K562 (cell line): ENCODE measurements around the gene ADGRL3. TPM values are rescaled to one million over a fixed set of nuclear protein-coding genes. Genes with fewer than 3 reads are reported as not detected.

Source experiments
- ATAC-seq: fragments of 200-7000 bp; cut with Tn5 transposase; 3 replicates; pipeline ENCODE4 v1.9.1; 2020; ENCODE audit warnings: moderate library complexity
- BruUV-seq: library from RNA; stranded (reverse); fragments of 400-500 nt; replicated peaks from 2 replicates; lab custom pipeline; 2021; lab: Mats Ljungman, UMichigan
- CTCF ChIA-PET: fragments of 300-600 bp; formaldehyde crosslinking; extraction: SDS; loops from one replicate; lab custom pipeline; 2021; ENCODE audit warnings: low intra/inter-chr PET ratio; lab: Yijun Ruan, JAX
- POLR2A ChIA-PET: fragments of 300-600, 350-650 bp; sonication (Branson Sonifier 250); formaldehyde crosslinking; extraction: SDS; loops from one replicate; lab custom pipeline; 2021; ENCODE audit warnings: antibody characterized with exemption, inconsistent platforms; lab: Yijun Ruan, JAX
- DNase-seq, 4 experiments: peaks; one replicate each; pipeline versions ENCODE4 v3.0.0 to v3.0.0-alpha.2; 2011 to 2018; ENCODE audit warnings: low spot score in 3 of 4, mixed read lengths in 3 of 4; ENCODE audit errors: extremely low read depth in 1 of 4
- FAIRE-seq: peaks from 2 replicates; lab custom pipeline; 2011; peaks lifted over from hg19 to GRCh38; lab: Jason Lieb, UNC
- H2AFZ ChIP-seq: 2 replicates; pipeline ENCODE4 v1.6.0; 2011; ENCODE audit warnings: low read depth, low read length, control low read depth, inconsistent platforms
- H3K27ac ChIP-seq: fragments of 200-600 bp; 3 replicates; pipeline ENCODE4 v1.8.0; 2011; ENCODE audit warnings: low read depth, mild to moderate bottlenecking, control low read depth, inconsistent platforms, low read length, moderate library complexity, mixed read lengths; ENCODE audit errors: extremely low read depth
- H3K27me3 ChIP-seq, 2 experiments: fragments of 300-600 bp in 1 of 2; 2 replicates in 1 of 2; 3 replicates in 1 of 2; pipeline versions ENCODE4 v1.6.0 to v1.8.0; 2011; ENCODE audit warnings: inconsistent platforms in 2 of 2, low read length in 2 of 2, mild to moderate bottlenecking in 1 of 2, mixed read lengths in 1 of 2, moderate library complexity in 1 of 2; ENCODE audit not compliant: control insufficient read depth in 2 of 2, insufficient read depth in 2 of 2
- H3K36me3 ChIP-seq: fragments of 300-600 bp; 3 replicates; pipeline ENCODE4 v1.8.0; 2011; ENCODE audit warnings: mild to moderate bottlenecking, low read length, inconsistent platforms; ENCODE audit not compliant: control insufficient read depth, insufficient read depth
- H3K4me1 ChIP-seq, 2 experiments: fragments of 200-600 bp in 1 of 2; replicated peaks in 1 of 2; 2 replicates in 1 of 2; 3 replicates in 1 of 2; pipeline versions ENCODE4 v1.5.1 to v1.8.0; 2011; ENCODE audit warnings: inconsistent platforms in 2 of 2, low read length in 2 of 2, mild to moderate bottlenecking in 1 of 2, mixed read lengths in 1 of 2, moderate library complexity in 1 of 2; ENCODE audit not compliant: control insufficient read depth in 2 of 2, insufficient read depth in 2 of 2
- H3K4me2 ChIP-seq: 2 replicates; pipeline ENCODE4 v1.6.1; 2011; ENCODE audit warnings: low read length, control low read depth, inconsistent platforms, mixed read lengths; ENCODE audit not compliant: insufficient read depth
- H3K4me3 ChIP-seq: fragments of 200-600 bp; sonication (generic), shearing (Covaris generic); 2 replicates; pipeline ENCODE4 v1.5.1; 2016; ENCODE audit warnings: control low read depth, inconsistent platforms
- H3K79me2 ChIP-seq: fragments of 200-600 bp; 3 replicates; pipeline ENCODE4 v1.8.0; 2011; ENCODE audit warnings: low read length, inconsistent platforms; ENCODE audit not compliant: control insufficient read depth, insufficient read depth
- H3K9ac ChIP-seq, 2 experiments: 2 replicates each; pipeline versions ENCODE4 v1.6.0 to v1.6.1; 2011; ENCODE audit warnings: low read depth in 2 of 2, low read length in 2 of 2, control low read depth in 1 of 2, inconsistent platforms in 1 of 2, mild to moderate bottlenecking in 1 of 2, mixed read lengths in 1 of 2; ENCODE audit not compliant: insufficient read depth in 1 of 2
- H3K9me1 ChIP-seq: one replicate; pipeline ENCODE4 v1.6.0; 2011; ENCODE audit warnings: inconsistent platforms, mild to moderate bottlenecking, low read length, moderate library complexity; ENCODE audit not compliant: control insufficient read depth, insufficient read depth
- H3K9me3 ChIP-seq: replicated peaks from 2 replicates; pipeline ENCODE4 v1.5.1; 2011; ENCODE audit warnings: low read depth, low read length, inconsistent platforms; ENCODE audit not compliant: control insufficient read depth, insufficient read depth
- H4K20me1 ChIP-seq: replicated peaks from 2 replicates; pipeline ENCODE4 v1.6.1; 2011; ENCODE audit warnings: low read length, inconsistent platforms, mixed read lengths; ENCODE audit not compliant: control insufficient read depth, insufficient read depth
- FOSL1 ChIP-seq: fragments of 200-800 bp; sonication (Bioruptor generic); conservative IDR thresholded peaks from 2 replicates; pipeline ENCODE4 v1.6.1; 2016; ENCODE audit warnings: missing genetic modification characterization, missing compliant biosample characterization
- HBP1 ChIP-seq: fragments of 450-650 bp; formaldehyde crosslinking; IDR thresholded peaks from 2 replicates; pipeline ENCODE4 v1.4.0; 2022; ENCODE audit warnings: missing genetic modification characterization
- HNRNPUL1 ChIP-seq: fragments of 200-400 bp; formaldehyde crosslinking; IDR thresholded peaks from 2 replicates; pipeline ENCODE4 v1.6.1; 2017; ENCODE audit warnings: low read length
- L3MBTL2 ChIP-seq: fragments of 450-650 bp; IDR thresholded peaks from 2 replicates; pipeline ENCODE4 v1.6.1; 2016; ENCODE audit warnings: mild to moderate bottlenecking, moderate library complexity
- NR0B1 ChIP-seq: fragments of 450-650 bp; IDR thresholded peaks from one replicate; pipeline ENCODE4 v1.6.1; 2018; ENCODE audit warnings: mild to moderate bottlenecking, moderate library complexity; ENCODE audit not compliant: partially characterized antibody
- PKNOX1 ChIP-seq: fragments of 450-650 bp; IDR thresholded peaks from 2 replicates; pipeline ENCODE4 v1.6.1; 2016
- STAT5A ChIP-seq: IDR thresholded peaks from 2 replicates; pipeline ENCODE4 v1.6.1; 2012; ENCODE audit warnings: low read length, inconsistent platforms, borderline replicate concordance
- TBP ChIP-seq: optimal IDR thresholded peaks from 2 replicates; pipeline ENCODE3; 2011; ENCODE audit warnings: low read depth, low read length, improper control_type of control experiment
- TCFL5 ChIP-seq: fragments of 250-450 bp; sonication (Bioruptor Pico); conservative IDR thresholded peaks from 2 replicates; pipeline ENCODE4 v1.6.1; 2021; ENCODE audit warnings: mild to moderate bottlenecking, moderate library complexity, matching md5 sums
- THAP7 ChIP-seq: fragments of 250-450 bp; sonication (Bioruptor Pico); IDR thresholded peaks from 2 replicates; pipeline ENCODE4 v1.5.0; 2021
- ZBTB34 ChIP-seq: fragments of 250-450 bp; sonication (Bioruptor Pico); IDR thresholded peaks from 2 replicates; pipeline ENCODE4 v1.8.0; 2021; ENCODE audit warnings: mild to moderate bottlenecking, moderate library complexity
- ZC3H8 ChIP-seq: fragments of 450-650 bp; IDR thresholded peaks from 2 replicates; pipeline ENCODE4 v1.6.1; 2017
- ZFP30 ChIP-seq: fragments of 250-450 bp; sonication (Bioruptor Pico); IDR thresholded peaks from 2 replicates; pipeline ENCODE4 v1.8.0; 2022; ENCODE audit warnings: moderate library complexity, mild to moderate bottlenecking, inconsistent platforms, borderline replicate concordance
- ZNF436 ChIP-seq: fragments of 250-450, 450-650 bp; sonication (Bioruptor Pico); formaldehyde crosslinking; IDR thresholded peaks from 2 replicates; pipeline ENCODE4 v1.7.0; 2020; ENCODE audit warnings: mild to moderate bottlenecking
- ZNF551 ChIP-seq: fragments of 250-450 bp; sonication (Bioruptor Pico); IDR thresholded peaks from 2 replicates; pipeline ENCODE4 v1.5.0; 2021; ENCODE audit warnings: mild to moderate bottlenecking, moderate library complexity
- ZNF740 ChIP-seq, 3 experiments: fragments of 200-800 bp in 1 of 3; sonication (Bioruptor generic) in 1 of 3; sonication (generic) in 1 of 3; formaldehyde crosslinking in 1 of 3; IDR thresholded peaks; 2 replicates each; pipeline versions ENCODE4 v1.6.1 to v1.8.0; 2016 to 2022; ENCODE audit warnings: mild to moderate bottlenecking in 2 of 3, missing compliant biosample characterization in 2 of 3, missing genetic modification characterization in 2 of 3, missing genetic modification reagents in 1 of 3
- WGBS: fragments of 100-300 bp; shearing (Covaris generic); methylation state at CpG from one replicate; pipeline ENCODE4 v1.1.6; 2016; ENCODE audit warnings: low coverage, mixed read lengths; ENCODE audit not compliant: insufficient coverage; ENCODE audit errors: missing lambda C conversion rate; 5-methylcytosine and 5-hydroxymethylcytosine counted together
- in situ Hi-C: fragments of 300-500 bp; cut with MboI; formaldehyde crosslinking; loops from 4 replicates; pipeline ENCODE4 v1.15.0; 2018; ENCODE audit warnings: inconsistent platforms, mixed read lengths
- intact Hi-C: fragments of 100-400 bp; cut with micrococcal nuclease; formaldehyde crosslinking; loops from 2 replicates; pipeline ENCODE4 v1.14.2; 2022
- polyA plus RNA-seq, 8 experiments: library from polyadenylated mRNA; depleted of rRNA in 4 of 8; stranded (reverse) in 5 of 8; unstranded in 3 of 8; fragments of >200 nt; fragmentation: Nextera tagmentation in 2 of 8; fragmentation: Illumina TruSeq in 1 of 8; extraction: Ambion mirVana in 2 of 8; extraction: Trizol in 1 of 8; gene quantifications; 2 replicates each; pipeline versions ENCODE4 v1.2.1 to v1.2.3, GENCODE V29; 2011 to 2014; ENCODE audit warnings: inconsistent platforms in 1 of 8, missing spikeins in 1 of 8
- total RNA-seq, 7 experiments: library from RNA; depleted of rRNA in 6 of 7; stranded (reverse); fragments of >200 nt in 6 of 7; fragmentation: Illumina TruSeq in 2 of 7; extraction: Trizol in 2 of 7; gene quantifications; 2 replicates each; pipeline versions ENCODE4 v1.2.1 to v1.2.3, GENCODE V29; 2011 to 2021; ENCODE audit warnings: low replicate concordance in 1 of 7

ADGRL3 gene
- total and polyA plus RNA-seq, 9 of the 15 experiments (the other 6 are each of a cell fraction or from before 2014, with no cell fraction given): 0.03 to 0.14 (median 0.04) TPM; not detected in 2

GRCh38 chr4:61753739-61754138 lies 553.6 kb downstream of the ADGRL3 start:
- H4K20me1 ChIP-seq: no peaks in the 10 kb centered on the region
- DNase-seq: no peak
- ATAC-seq: no peak
- intact Hi-C loops: no loop called here
- 0% methylated on average over 3 of the region's 3 CpGs for WGBS
- in situ Hi-C loops: no loop called here
- no peaks in the 10 kb centered on the region for H3K9me3 ChIP-seq
- H3K27me3 ChIP-seq: no peaks in the 10 kb centered on the region
- ChIA-PET POLR2A (no interaction called here), CTCF (no interaction called here)
- FAIRE-seq: no peak
- H3K36me3 ChIP-seq: no peaks in the 10 kb centered on the region
- H3K4me2 ChIP-seq: no peak overlapping the region
- BruUV-seq: no TSS peak
- no peaks in the 10 kb centered on the region for H3K79me2 ChIP-seq
- no peak overlapping the region for H2AFZ ChIP-seq
- no peak overlapping the region for H3K27ac ChIP-seq
- no peak overlapping the region for H3K4me3 ChIP-seq
- no peaks in the 10 kb centered on the region for H3K4me1 ChIP-seq
- H3K9me1 ChIP-seq: no peaks in the 10 kb centered on the region
- H3K9ac ChIP-seq: no peak overlapping the region
- TF ChIP-seq ZNF740 (CRISPR knock-in tag; IDR thresholded peaks at IDR 0.05) (no peak), ZNF740 (tag; IDR thresholded peaks at IDR 0.05) (no peak), FOSL1 (tag) (no peak), ZC3H8 (no peak), ZBTB34 (CRISPR knock-in tag) (no peak), STAT5A (no peak), ZFP30 (CRISPR knock-in tag) (no peak), L3MBTL2 (no peak), ZNF436 (CRISPR knock-in tag) (no peak), TBP (no peak), NR0B1 (no peak), ZNF551 (CRISPR knock-in tag) (no peak), HBP1 (no peak), PKNOX1 (no peak), TCFL5 (CRISPR knock-in tag) (no peak), THAP7 (CRISPR knock-in tag) (no peak), HNRNPUL1 (no peak)
